Measurements from ENCODE around the gene RBMS3.

GRCh38 chr3:29414468-29415224 is 133.8 kb downstream of the RBMS3 start:
- TF ChIP-seq CTCF (IDR thresholded peaks at IDR 0.05) (no peak), POLR2A (IDR thresholded peaks at IDR 0.05) (no peak), EP300 (IDR thresholded peaks at IDR 0.05; ENCODE audit: low read depth) (no peak), POLR2AphosphoS5 (IDR thresholded peaks at IDR 0.05) (no peak)
